Limb (tissue), 2 donors: ENCODE measurements around the gene SENP8.

ENCODE experiments used
- DNase-seq, 2 donors: peaks; one replicate each; pipeline ENCODE4 v3.0.0-alpha.2; 2016; ENCODE audit errors: extremely low spot score in 2 of 2

SENP8 gene

GRCh38 chr15:72113347-72114031 lies 4.7 kb upstream of the SENP8 start:
- DNase-seq = no peak

GRCh38 chr15:72116731-72117485 lies 1.3 kb upstream of the SENP8 start:
- no peak for DNase-seq

- DNase-seq = peak in 1 of 2 donors; percentile 61
Observed at GRCh38 chr15:72117486-72118016, 652 bp upstream of the SENP8 start.

- no peak for DNase-seq
Observed at GRCh38 chr15:72124218-72124617, 6.0 kb downstream of the SENP8 start.

GRCh38 chr15:72127724-72128322 lies 9.6 kb downstream of the SENP8 start:
- DNase-seq = no peak

- DNase-seq = no peak
Observed at GRCh38 chr15:72128359-72128758, 10.2 kb downstream of the SENP8 start.

- DNase-seq = no peak
Observed at GRCh38 chr15:72130272-72130671, 12.1 kb downstream of the SENP8 start.

GRCh38 chr15:72131922-72132321 lies 13.7 kb downstream of the SENP8 start:
- no peak for DNase-seq

- DNase-seq = no peak
Observed at GRCh38 chr15:72133211-72133610, 15.0 kb downstream of the SENP8 start.

- no peak for DNase-seq
Observed at GRCh38 chr15:72135719-72136118, 17.5 kb downstream of the SENP8 start.

GRCh38 chr15:72136170-72137051 lies 18.2 kb downstream of the SENP8 start:
- DNase-seq = no peak

- DNase-seq = no peak
Observed at GRCh38 chr15:72139667-72140066, 21.5 kb downstream of the SENP8 start.

- DNase-seq = no peak
Observed at GRCh38 chr15:72140088-72140487, 21.9 kb downstream of the SENP8 start.

GRCh38 chr15:72141171-72142084 lies 23.2 kb downstream of the SENP8 start:
- DNase-seq = no peak

- no peak for DNase-seq
Observed at GRCh38 chr15:72146221-72146620, 28.0 kb downstream of the SENP8 start.

GRCh38 chr15:72146934-72147333 lies 28.7 kb downstream of the SENP8 start:
- DNase-seq = no peak

GRCh38 chr15:72147418-72147817 lies 29.2 kb downstream of the SENP8 start:
- no peak for DNase-seq

GRCh38 chr15:72153269-72154000 lies 35.2 kb downstream of the SENP8 start:
- DNase-seq = no peak

- no peak for DNase-seq
Observed at GRCh38 chr15:72154316-72154715, 36.1 kb downstream of the SENP8 start.
